Breast epithelium (tissue), 4 donors: ENCODE measurements around the gene MAPK8. TPM values are rescaled to one million over a fixed set of nuclear protein-coding genes. Genes with fewer than 3 reads are reported as not detected.

Experiments used
- DNase-seq, 2 donors: peaks; one replicate each; pipeline ENCODE4 v3.0.0-alpha.2; 2019; ENCODE audit warnings: low spot score in 2 of 2
- H3K27ac ChIP-seq, 2 donors: fragments of 200-600 bp; sonication (generic) in 1 of 2; one replicate each; pipeline ENCODE4 v1.5.1; 2016 to 2019; ENCODE audit warnings: mild to moderate bottlenecking in 1 of 2
- H3K27me3 ChIP-seq, 2 donors: fragments of 200-600 bp; sonication (generic) in 1 of 2; one replicate each; pipeline versions ENCODE4 v1.5.1 to v1.6.0; 2017 to 2019; ENCODE audit warnings: control low read depth in 1 of 2, mild to moderate bottlenecking in 1 of 2
- H3K36me3 ChIP-seq: fragments of 200-600 bp; one replicate; pipeline ENCODE4 v1.5.1; 2019
- H3K4me1 ChIP-seq, 2 donors: fragments of 200-600 bp; sonication (generic); one replicate each; pipeline ENCODE4 v1.5.1; 2016 to 2019; ENCODE audit warnings: control low read depth in 1 of 2
- H3K4me3 ChIP-seq, 3 donors: fragments of 200-600 bp; sonication (generic); 1 replicate in 2 of 3; 2 replicates in 1 of 3; pipeline ENCODE4 v1.5.1; 2016 to 2019; ENCODE audit warnings: mild to moderate bottlenecking in 3 of 3, moderate library complexity in 2 of 3
- H3K9me3 ChIP-seq, 2 donors: fragments of 200-600 bp; sonication (generic) in 1 of 2; one replicate each; pipeline ENCODE4 v1.5.1; 2016 to 2019; ENCODE audit warnings: control low read depth in 1 of 2
- CTCF ChIP-seq, 3 donors: fragments of 450-650 bp; IDR thresholded peaks; one replicate each; pipeline ENCODE4 v1.5.1; 2016 to 2017; ENCODE audit warnings: antibody characterized with exemption in 3 of 3, mild to moderate bottlenecking in 3 of 3, moderate library complexity in 3 of 3
- POLR2A ChIP-seq: fragments of 450-650 bp; IDR thresholded peaks from one replicate; pipeline ENCODE4 v1.6.1; 2016; ENCODE audit warnings: antibody characterized with exemption, mild to moderate bottlenecking, moderate library complexity
- POLR2AphosphoS5 ChIP-seq, 3 donors: sonication (generic); formaldehyde crosslinking; IDR thresholded peaks; one replicate each; pipeline ENCODE4 v1.6.1; 2017; ENCODE audit warnings: antibody characterized with exemption in 3 of 3
- intact Hi-C: fragments of 100-400 bp; cut with DNase I; formaldehyde crosslinking; loops from one replicate; pipeline ENCODE4 v1.15.1; 2023; ENCODE audit warnings: low total_unique reads
- total RNA-seq, 3 donors: library from RNA; depleted of rRNA; stranded (reverse); fragments of >200 nt; gene quantifications; one replicate each; pipeline ENCODE4 v1.1.0, GENCODE V29; 2016

Gene MAPK8
- total RNA-seq, 3 donors from 2014 or later: 52.5 to 108 (median 74.1) TPM

GRCh38 chr10:48300556-48300955 is 5.9 kb upstream of the MAPK8 start:
- no peak overlapping the region for H3K27ac ChIP-seq
- H3K27me3 ChIP-seq: no peaks in the 10 kb centered on the region
- H3K36me3 ChIP-seq: no peaks in the 10 kb centered on the region
- no peak for DNase-seq
- H3K4me1 ChIP-seq: no peaks in the 10 kb centered on the region
- no peaks in the 10 kb centered on the region for H3K9me3 ChIP-seq
- H3K4me3 ChIP-seq: no peak overlapping the region
- TF ChIP-seq POLR2AphosphoS5 (IDR thresholded peaks at IDR 0.05): no peak
- no peak for TF ChIP-seq CTCF (IDR thresholded peaks at IDR 0.05)
- no peak for TF ChIP-seq POLR2A
- intact Hi-C loops: no loop called here

- H3K27ac ChIP-seq: no peak overlapping the region
- H3K4me1 ChIP-seq: no peaks in the 10 kb centered on the region
- no peak for TF ChIP-seq CTCF (IDR thresholded peaks at IDR 0.05)
- no peak for TF ChIP-seq POLR2A
- no peak for TF ChIP-seq POLR2AphosphoS5 (IDR thresholded peaks at IDR 0.05)
- no peaks in the 10 kb centered on the region for H3K9me3 ChIP-seq
- DNase-seq: no peak
- no peak overlapping the region for H3K4me3 ChIP-seq
- intact Hi-C loops: no loop called here
- H3K27me3 ChIP-seq: no peaks in the 10 kb centered on the region
- no peaks in the 10 kb centered on the region for H3K36me3 ChIP-seq
These were observed 3.7 kb upstream of the MAPK8 start for GRCh38 chr10:48302515-48303476.

GRCh38 chr10:48305905-48306264 is 592 bp upstream of the MAPK8 start:
- no peaks in the 10 kb centered on the region for H3K4me1 ChIP-seq
- no peaks in the 10 kb centered on the region for H3K36me3 ChIP-seq
- intact Hi-C loops: no loop called here
- H3K27ac ChIP-seq: peak overlapping the region; percentile 97 to 98
- peak overlapping the region; percentile 85 to 96 (median 92) for H3K4me3 ChIP-seq
- DNase-seq: no peak
- TF ChIP-seq POLR2A: no peak
- TF ChIP-seq CTCF (IDR thresholded peaks at IDR 0.05): no peak
- TF ChIP-seq POLR2AphosphoS5 (IDR thresholded peaks at IDR 0.05): no peak
- H3K9me3 ChIP-seq: no peaks in the 10 kb centered on the region
- no peaks in the 10 kb centered on the region for H3K27me3 ChIP-seq

- Histone ChIP-seq H3K9me3 (no peaks in the 10 kb centered on the region), H3K4me3 (peak overlapping the region; percentile 85 to 96 (median 92)), H3K36me3 (no peaks in the 10 kb centered on the region), H3K27me3 (no peaks in the 10 kb centered on the region), H3K4me1 (no peaks in the 10 kb centered on the region), H3K27ac (peak overlapping the region; percentile 97 to 98)
- peak in 1 of 2 donors; percentile 60 for DNase-seq
- TF ChIP-seq CTCF (IDR thresholded peaks at IDR 0.05): no peak
- intact Hi-C loops: no loop called here
These were observed 613 bp downstream of the MAPK8 start for GRCh38 chr10:48306870-48307710.

GRCh38 chr10:48307711-48308018 is 1.2 kb downstream of the MAPK8 start:
- no peak for DNase-seq
- H3K36me3 ChIP-seq: no peaks in the 10 kb centered on the region
- H3K27me3 ChIP-seq: no peaks in the 10 kb centered on the region
- H3K4me1 ChIP-seq: no peaks in the 10 kb centered on the region
- peak overlapping the region; percentile 85 to 96 (median 92) for H3K4me3 ChIP-seq
- intact Hi-C loops: no loop called here
- TF ChIP-seq POLR2AphosphoS5 (IDR thresholded peaks at IDR 0.05) (no peak), POLR2A (no peak), CTCF (IDR thresholded peaks at IDR 0.05) (no peak)
- H3K27ac ChIP-seq: peak overlapping the region in 1 of 2 donors; percentile 97
- no peaks in the 10 kb centered on the region for H3K9me3 ChIP-seq
